K562 (cell line): ENCODE data around the gene CPM. TPM values are rescaled to one million over a fixed set of nuclear protein-coding genes. Genes with fewer than 3 reads are reported as not detected.

ENCODE experiments used
- ATAC-seq: fragments of 200-7000 bp; cut with Tn5 transposase; 3 replicates; pipeline ENCODE4 v1.9.1; 2020; ENCODE audit warnings: moderate library complexity
- BruUV-seq: library from RNA; stranded (reverse); fragments of 400-500 nt; replicated peaks from 2 replicates; lab custom pipeline; 2021; lab: Mats Ljungman, UMichigan
- CTCF ChIA-PET: fragments of 300-600 bp; formaldehyde crosslinking; extraction: SDS; loops from one replicate; lab custom pipeline; 2021; ENCODE audit warnings: low intra/inter-chr PET ratio; lab: Yijun Ruan, JAX
- POLR2A ChIA-PET: fragments of 300-600, 350-650 bp; sonication (Branson Sonifier 250); formaldehyde crosslinking; extraction: SDS; loops from one replicate; lab custom pipeline; 2021; ENCODE audit warnings: antibody characterized with exemption, inconsistent platforms; lab: Yijun Ruan, JAX
- DNase-seq, 4 experiments: peaks; one replicate each; pipeline versions ENCODE4 v3.0.0 to v3.0.0-alpha.2; 2011 to 2018; ENCODE audit warnings: low spot score in 3 of 4, mixed read lengths in 3 of 4; ENCODE audit errors: extremely low read depth in 1 of 4
- FAIRE-seq: peaks from 2 replicates; lab custom pipeline; 2011; peaks lifted over from hg19 to GRCh38; lab: Jason Lieb, UNC
- H2AFZ ChIP-seq: 2 replicates; pipeline ENCODE4 v1.6.0; 2011; ENCODE audit warnings: low read depth, low read length, control low read depth, inconsistent platforms
- H3K27ac ChIP-seq: fragments of 200-600 bp; 3 replicates; pipeline ENCODE4 v1.8.0; 2011; ENCODE audit warnings: low read depth, mild to moderate bottlenecking, control low read depth, inconsistent platforms, low read length, moderate library complexity, mixed read lengths; ENCODE audit errors: extremely low read depth
- H3K27me3 ChIP-seq, 2 experiments: fragments of 300-600 bp in 1 of 2; 2 replicates in 1 of 2; 3 replicates in 1 of 2; pipeline versions ENCODE4 v1.6.0 to v1.8.0; 2011; ENCODE audit warnings: inconsistent platforms in 2 of 2, low read length in 2 of 2, mild to moderate bottlenecking in 1 of 2, mixed read lengths in 1 of 2, moderate library complexity in 1 of 2; ENCODE audit not compliant: control insufficient read depth in 2 of 2, insufficient read depth in 2 of 2
- H3K36me3 ChIP-seq: fragments of 300-600 bp; 3 replicates; pipeline ENCODE4 v1.8.0; 2011; ENCODE audit warnings: mild to moderate bottlenecking, low read length, inconsistent platforms; ENCODE audit not compliant: control insufficient read depth, insufficient read depth
- H3K4me1 ChIP-seq, 2 experiments: fragments of 200-600 bp in 1 of 2; replicated peaks in 1 of 2; 2 replicates in 1 of 2; 3 replicates in 1 of 2; pipeline versions ENCODE4 v1.5.1 to v1.8.0; 2011; ENCODE audit warnings: inconsistent platforms in 2 of 2, low read length in 2 of 2, mild to moderate bottlenecking in 1 of 2, mixed read lengths in 1 of 2, moderate library complexity in 1 of 2; ENCODE audit not compliant: control insufficient read depth in 2 of 2, insufficient read depth in 2 of 2
- H3K4me2 ChIP-seq: 2 replicates; pipeline ENCODE4 v1.6.1; 2011; ENCODE audit warnings: low read length, control low read depth, inconsistent platforms, mixed read lengths; ENCODE audit not compliant: insufficient read depth
- H3K4me3 ChIP-seq: fragments of 200-600 bp; sonication (generic), shearing (Covaris generic); 2 replicates; pipeline ENCODE4 v1.5.1; 2016; ENCODE audit warnings: control low read depth, inconsistent platforms
- H3K79me2 ChIP-seq: fragments of 200-600 bp; 3 replicates; pipeline ENCODE4 v1.8.0; 2011; ENCODE audit warnings: low read length, inconsistent platforms; ENCODE audit not compliant: control insufficient read depth, insufficient read depth
- H3K9ac ChIP-seq, 2 experiments: 2 replicates each; pipeline versions ENCODE4 v1.6.0 to v1.6.1; 2011; ENCODE audit warnings: low read depth in 2 of 2, low read length in 2 of 2, control low read depth in 1 of 2, inconsistent platforms in 1 of 2, mild to moderate bottlenecking in 1 of 2, mixed read lengths in 1 of 2; ENCODE audit not compliant: insufficient read depth in 1 of 2
- H3K9me1 ChIP-seq: one replicate; pipeline ENCODE4 v1.6.0; 2011; ENCODE audit warnings: inconsistent platforms, mild to moderate bottlenecking, low read length, moderate library complexity; ENCODE audit not compliant: control insufficient read depth, insufficient read depth
- H3K9me3 ChIP-seq: replicated peaks from 2 replicates; pipeline ENCODE4 v1.5.1; 2011; ENCODE audit warnings: low read depth, low read length, inconsistent platforms; ENCODE audit not compliant: control insufficient read depth, insufficient read depth
- H4K20me1 ChIP-seq: replicated peaks from 2 replicates; pipeline ENCODE4 v1.6.1; 2011; ENCODE audit warnings: low read length, inconsistent platforms, mixed read lengths; ENCODE audit not compliant: control insufficient read depth, insufficient read depth
- CBFB ChIP-seq: sonication (generic); formaldehyde crosslinking; IDR thresholded peaks from 2 replicates; pipeline ENCODE4 v1.4.0; 2020; ENCODE audit warnings: mild to moderate bottlenecking, missing genetic modification reagents
- CHCHD3 ChIP-seq: fragments of 250-450 bp; sonication (Bioruptor Pico); IDR thresholded peaks from 2 replicates; pipeline ENCODE4 v2.1.2; 2022; ENCODE audit warnings: mild to moderate bottlenecking
- EP300 ChIP-seq: IDR thresholded peaks from 2 replicates; pipeline ENCODE4 v1.6.1; 2012; ENCODE audit warnings: low read length, improper control_type of control experiment
- ETV5 ChIP-seq: sonication (generic); formaldehyde crosslinking; IDR thresholded peaks from 2 replicates; pipeline ENCODE4 v1.4.0; 2020; ENCODE audit warnings: low read depth, mild to moderate bottlenecking, missing genetic modification reagents
- KDM4B ChIP-seq, 2 experiments: fragments of 450-650 bp in 1 of 2; sonication (generic) in 1 of 2; IDR thresholded peaks; 2 replicates each; pipeline ENCODE4 v1.6.1; 2016 to 2017; ENCODE audit warnings: borderline replicate concordance in 2 of 2, antibody characterized with exemption in 1 of 2, low read depth in 1 of 2, mild to moderate bottlenecking in 1 of 2
- NRF1 ChIP-seq, 2 experiments: fragments of 450-650 bp; IDR thresholded peaks in 1 of 2; conservative IDR thresholded peaks in 1 of 2; 2 replicates each; pipeline ENCODE4 v1.6.1; 2014; ENCODE audit warnings: mild to moderate bottlenecking in 2 of 2
- RAD21 ChIP-seq, 2 experiments: fragments of 250-450 bp in 1 of 2; fragments of 450-650 bp in 1 of 2; sonication (Bioruptor Pico) in 1 of 2; formaldehyde crosslinking in 1 of 2; IDR thresholded peaks in 1 of 2; conservative IDR thresholded peaks in 1 of 2; 2 replicates each; pipeline versions ENCODE4 v1.4.0 to v1.8.0; 2020 to 2022; ENCODE audit warnings: mild to moderate bottlenecking in 2 of 2, moderate library complexity in 1 of 2
- RBM34 ChIP-seq: fragments of 200-400 bp; formaldehyde crosslinking; IDR thresholded peaks from 2 replicates; pipeline ENCODE4 v1.6.1; 2018; ENCODE audit warnings: low read length, borderline replicate concordance; ENCODE audit not compliant: insufficient read depth
- SETDB1 ChIP-seq: IDR thresholded peaks from one replicate; pipeline ENCODE4 v1.6.1; 2012; ENCODE audit warnings: low read length, control low read depth, inconsistent platforms
- ZNF324 ChIP-seq: fragments of 250-450 bp; sonication (Bioruptor Pico); IDR thresholded peaks from 2 replicates; pipeline ENCODE4 v1.4.0; 2020; ENCODE audit warnings: mild to moderate bottlenecking
- WGBS: fragments of 100-300 bp; shearing (Covaris generic); methylation state at CpG from one replicate; pipeline ENCODE4 v1.1.6; 2016; ENCODE audit warnings: low coverage, mixed read lengths; ENCODE audit not compliant: insufficient coverage; ENCODE audit errors: missing lambda C conversion rate; 5-methylcytosine and 5-hydroxymethylcytosine counted together
- in situ Hi-C: fragments of 300-500 bp; cut with MboI; formaldehyde crosslinking; loops from 4 replicates; pipeline ENCODE4 v1.15.0; 2018; ENCODE audit warnings: inconsistent platforms, mixed read lengths
- intact Hi-C: fragments of 100-400 bp; cut with micrococcal nuclease; formaldehyde crosslinking; loops from 2 replicates; pipeline ENCODE4 v1.14.2; 2022
- polyA plus RNA-seq, 8 experiments: library from polyadenylated mRNA; depleted of rRNA in 4 of 8; stranded (reverse) in 5 of 8; unstranded in 3 of 8; fragments of >200 nt; fragmentation: Nextera tagmentation in 2 of 8; fragmentation: Illumina TruSeq in 1 of 8; extraction: Ambion mirVana in 2 of 8; extraction: Trizol in 1 of 8; gene quantifications; 2 replicates each; pipeline versions ENCODE4 v1.2.1 to v1.2.3, GENCODE V29; 2011 to 2014; ENCODE audit warnings: inconsistent platforms in 1 of 8, missing spikeins in 1 of 8
- total RNA-seq, 7 experiments: library from RNA; depleted of rRNA in 6 of 7; stranded (reverse); fragments of >200 nt in 6 of 7; fragmentation: Illumina TruSeq in 2 of 7; extraction: Trizol in 2 of 7; gene quantifications; 2 replicates each; pipeline versions ENCODE4 v1.2.1 to v1.2.3, GENCODE V29; 2011 to 2021; ENCODE audit warnings: low replicate concordance in 1 of 7
- TF ChIP-seq, protein P1 (sequence below): fragments of 450-650 bp; conservative IDR thresholded peaks from 2 replicates; pipeline ENCODE4 v1.6.1; 2016; ENCODE audit warnings: missing genetic modification characterization, low read depth, mild to moderate bottlenecking, control low read depth, missing compliant biosample characterization
- TF ChIP-seq, protein P2 (sequence below): sonication (generic); formaldehyde crosslinking; IDR thresholded peaks from 2 replicates; pipeline ENCODE4 v1.8.0; 2022; ENCODE audit warnings: mild to moderate bottlenecking, missing genetic modification reagents, borderline replicate concordance
- TF ChIP-seq, protein P3 (sequence below): sonication (generic); formaldehyde crosslinking; IDR thresholded peaks from 2 replicates; pipeline ENCODE4 v1.8.0; 2022; ENCODE audit warnings: mild to moderate bottlenecking, missing genetic modification reagents
- TF ChIP-seq, protein P4 (sequence below): fragments of 250-450 bp; sonication (Bioruptor Pico); IDR thresholded peaks from 2 replicates; pipeline ENCODE4 v1.4.0; 2020; ENCODE audit warnings: mild to moderate bottlenecking, moderate library complexity

CPM gene
- total and polyA plus RNA-seq, 9 of the 15 experiments (the other 6 are each of a cell fraction or from before 2014, with no cell fraction given), result 0.31 TPM; not detected in 8

DNA sequence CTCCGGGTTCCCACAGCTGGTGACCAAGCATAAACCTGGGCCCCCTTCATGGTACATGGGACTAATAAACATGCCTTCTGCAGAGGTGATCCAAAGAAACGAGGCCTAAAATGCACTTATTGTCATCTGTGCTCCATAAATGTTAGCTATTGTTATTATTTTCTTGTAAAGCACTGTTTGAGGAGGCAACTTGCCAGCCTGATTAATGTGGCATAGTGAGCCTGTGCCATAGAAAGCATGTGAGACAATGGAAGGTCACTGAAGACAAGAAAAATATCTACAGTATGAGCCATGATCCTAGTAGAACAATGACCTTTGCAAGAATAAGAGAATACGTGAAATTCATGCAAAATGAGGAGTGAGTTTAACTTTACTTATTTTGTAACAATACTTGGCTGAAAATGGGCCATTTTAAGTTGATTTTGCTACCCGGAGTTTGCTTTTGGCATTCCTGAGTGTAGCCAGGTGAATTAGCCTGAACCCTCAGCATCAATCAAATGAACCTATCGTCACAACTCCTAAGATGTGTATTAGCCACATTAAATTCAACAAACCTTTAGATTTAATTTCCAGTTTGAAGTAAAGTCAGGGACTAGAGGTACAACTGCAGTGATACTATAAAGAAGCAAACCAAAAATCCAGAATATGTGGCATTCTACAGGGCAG is 52.2 kb downstream of the CPM start (continued):
- TF ChIP-seq KDM4B (IDR thresholded peaks at IDR 0.05; ENCODE audit: borderline replicate concordance in 2 of 2, low read depth in 1 of 2), result no peak
- TF ChIP-seq CHCHD3 (CRISPR knock-in tag), result no peak
- no peak for TF ChIP-seq ETV5 (CRISPR knock-in tag)
- TF ChIP-seq EP300, result no peak
- TF ChIP-seq, protein P1, sequence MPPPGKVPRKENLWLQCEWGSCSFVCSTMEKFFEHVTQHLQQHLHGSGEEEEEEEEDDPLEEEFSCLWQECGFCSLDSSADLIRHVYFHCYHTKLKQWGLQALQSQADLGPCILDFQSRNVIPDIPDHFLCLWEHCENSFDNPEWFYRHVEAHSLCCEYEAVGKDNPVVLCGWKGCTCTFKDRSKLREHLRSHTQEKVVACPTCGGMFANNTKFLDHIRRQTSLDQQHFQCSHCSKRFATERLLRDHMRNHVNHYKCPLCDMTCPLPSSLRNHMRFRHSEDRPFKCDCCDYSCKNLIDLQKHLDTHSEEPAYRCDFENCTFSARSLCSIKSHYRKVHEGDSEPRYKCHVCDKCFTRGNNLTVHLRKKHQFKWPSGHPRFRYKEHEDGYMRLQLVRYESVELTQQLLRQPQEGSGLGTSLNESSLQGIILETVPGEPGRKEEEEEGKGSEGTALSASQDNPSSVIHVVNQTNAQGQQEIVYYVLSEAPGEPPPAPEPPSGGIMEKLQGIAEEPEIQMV (tag), result no peak

DNA sequence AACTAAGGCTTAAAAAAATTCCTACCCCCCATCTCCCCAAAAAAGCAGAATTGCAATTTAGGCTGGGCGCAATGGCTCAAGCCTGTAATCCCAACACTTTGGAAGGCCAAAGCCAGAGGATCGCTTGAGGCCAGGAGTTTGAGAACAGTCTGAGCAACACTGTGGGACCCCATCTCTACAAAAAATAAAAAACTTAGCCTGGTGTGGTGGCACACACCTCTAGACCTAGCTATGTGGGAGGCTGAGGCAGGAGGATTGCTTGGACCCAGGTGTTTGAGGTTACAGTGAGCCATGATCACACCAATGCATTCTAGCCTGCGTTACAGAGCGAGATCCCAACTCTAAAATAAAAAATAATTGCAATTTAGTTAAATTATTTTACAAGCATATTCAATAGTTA is 54.1 kb downstream of the CPM start:
- Histone ChIP-seq H3K27ac (no peak overlapping the region), H3K9me1 (no peaks in the 10 kb centered on the region), H3K4me1 (no peaks in the 10 kb centered on the region), H3K4me2 (no peak overlapping the region), H3K9me3 (no peaks in the 10 kb centered on the region; the same call in 1 of the 2 replicates), H2AFZ (no peak overlapping the region), H3K36me3 (no peaks in the 10 kb centered on the region), H4K20me1 (no peaks in the 10 kb centered on the region), H3K4me3 (no peak overlapping the region), H3K9ac (no peak overlapping the region), H3K79me2 (no peaks in the 10 kb centered on the region), H3K27me3 (peaks cover 8 to 21% of the 10 kb centered on the region in 2 experiments; a peak in 4 of 5 replicates)
- BruUV-seq, result no TSS peak
- WGBS, result 13% methylated on average over 4 of the region's 4 CpGs
- intact Hi-C loops, result no loop called here
- no peak for ATAC-seq
- FAIRE-seq, result no peak
- POLR2A ChIA-PET, result interaction anchor here (1.0 kb wide), 1 partner anchor 39 kb away, joined by 3 read pairs; no protein-coding TSS in a partner anchor
- CTCF ChIA-PET, result no interaction called here
- no peak for DNase-seq
- TF ChIP-seq RAD21 (CRISPR knock-in tag; conservative IDR thresholded peaks at IDR 0.05 in 1 of 2, IDR thresholded peaks at IDR 0.05 in 1 of 2) (no peak), SETDB1 (no peak), ZNF324 (CRISPR knock-in tag) (no peak), CBFB (CRISPR knock-in tag) (no peak), NRF1 (conservative IDR thresholded peaks at IDR 0.05 in 1 of 2, IDR thresholded peaks at IDR 0.05 in 1 of 2) (no peak), RBM34 (no peak)
- TF ChIP-seq, protein P2, sequence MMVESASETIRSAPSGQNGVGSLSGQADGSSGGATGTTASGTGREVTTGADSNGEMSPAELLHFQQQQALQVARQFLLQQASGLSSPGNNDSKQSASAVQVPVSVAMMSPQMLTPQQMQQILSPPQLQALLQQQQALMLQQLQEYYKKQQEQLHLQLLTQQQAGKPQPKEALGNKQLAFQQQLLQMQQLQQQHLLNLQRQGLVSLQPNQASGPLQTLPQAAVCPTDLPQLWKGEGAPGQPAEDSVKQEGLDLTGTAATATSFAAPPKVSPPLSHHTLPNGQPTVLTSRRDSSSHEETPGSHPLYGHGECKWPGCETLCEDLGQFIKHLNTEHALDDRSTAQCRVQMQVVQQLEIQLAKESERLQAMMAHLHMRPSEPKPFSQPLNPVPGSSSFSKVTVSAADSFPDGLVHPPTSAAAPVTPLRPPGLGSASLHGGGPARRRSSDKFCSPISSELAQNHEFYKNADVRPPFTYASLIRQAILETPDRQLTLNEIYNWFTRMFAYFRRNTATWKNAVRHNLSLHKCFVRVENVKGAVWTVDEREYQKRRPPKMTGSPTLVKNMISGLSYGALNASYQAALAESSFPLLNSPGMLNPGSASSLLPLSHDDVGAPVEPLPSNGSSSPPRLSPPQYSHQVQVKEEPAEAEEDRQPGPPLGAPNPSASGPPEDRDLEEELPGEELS (CRISPR knock-in tag), result no peak
- TF ChIP-seq, protein P3, sequence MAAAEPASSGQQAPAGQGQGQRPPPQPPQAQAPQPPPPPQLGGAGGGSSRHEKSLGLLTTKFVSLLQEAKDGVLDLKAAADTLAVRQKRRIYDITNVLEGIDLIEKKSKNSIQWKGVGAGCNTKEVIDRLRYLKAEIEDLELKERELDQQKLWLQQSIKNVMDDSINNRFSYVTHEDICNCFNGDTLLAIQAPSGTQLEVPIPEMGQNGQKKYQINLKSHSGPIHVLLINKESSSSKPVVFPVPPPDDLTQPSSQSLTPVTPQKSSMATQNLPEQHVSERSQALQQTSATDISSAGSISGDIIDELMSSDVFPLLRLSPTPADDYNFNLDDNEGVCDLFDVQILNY (CRISPR knock-in tag), result no peak
- TF ChIP-seq, protein P4, sequence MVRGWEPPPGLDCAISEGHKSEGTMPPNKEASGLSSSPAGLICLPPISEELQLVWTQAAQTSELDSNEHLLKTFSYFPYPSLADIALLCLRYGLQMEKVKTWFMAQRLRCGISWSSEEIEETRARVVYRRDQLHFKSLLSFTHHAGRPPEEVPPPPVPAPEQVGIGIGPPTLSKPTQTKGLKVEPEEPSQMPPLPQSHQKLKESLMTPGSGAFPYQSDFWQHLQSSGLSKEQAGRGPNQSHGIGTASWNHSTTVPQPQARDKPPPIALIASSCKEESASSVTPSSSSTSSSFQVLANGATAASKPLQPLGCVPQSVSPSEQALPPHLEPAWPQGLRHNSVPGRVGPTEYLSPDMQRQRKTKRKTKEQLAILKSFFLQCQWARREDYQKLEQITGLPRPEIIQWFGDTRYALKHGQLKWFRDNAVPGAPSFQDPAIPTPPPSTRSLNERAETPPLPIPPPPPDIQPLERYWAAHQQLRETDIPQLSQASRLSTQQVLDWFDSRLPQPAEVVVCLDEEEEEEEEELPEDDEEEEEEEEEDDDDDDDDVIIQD (CRISPR knock-in tag), result no peak
- in situ Hi-C loops, result no loop called here
